ENCODE measurements around the gene ITGBL1. TPM values are rescaled to one million over a fixed set of nuclear protein-coding genes. Genes with fewer than 3 reads are reported as not detected.

The ITGBL1 gene, protein sequence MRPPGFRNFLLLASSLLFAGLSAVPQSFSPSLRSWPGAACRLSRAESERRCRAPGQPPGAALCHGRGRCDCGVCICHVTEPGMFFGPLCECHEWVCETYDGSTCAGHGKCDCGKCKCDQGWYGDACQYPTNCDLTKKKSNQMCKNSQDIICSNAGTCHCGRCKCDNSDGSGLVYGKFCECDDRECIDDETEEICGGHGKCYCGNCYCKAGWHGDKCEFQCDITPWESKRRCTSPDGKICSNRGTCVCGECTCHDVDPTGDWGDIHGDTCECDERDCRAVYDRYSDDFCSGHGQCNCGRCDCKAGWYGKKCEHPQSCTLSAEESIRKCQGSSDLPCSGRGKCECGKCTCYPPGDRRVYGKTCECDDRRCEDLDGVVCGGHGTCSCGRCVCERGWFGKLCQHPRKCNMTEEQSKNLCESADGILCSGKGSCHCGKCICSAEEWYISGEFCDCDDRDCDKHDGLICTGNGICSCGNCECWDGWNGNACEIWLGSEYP
- 1 to 10 TPM in 2 of 3 donors, under 1 TPM in 1; 0.06 to 2.3 (median 1.1) TPM for total RNA-seq
- long read RNA-seq, donor 1, partial matches to known transcripts, result 0 of 2 reads
- long read RNA-seq, donor 1, other reads (novel, unspliced or antisense), result 1 of 2 reads
- long read RNA-seq, donor 2, result 0 reads

DNA sequence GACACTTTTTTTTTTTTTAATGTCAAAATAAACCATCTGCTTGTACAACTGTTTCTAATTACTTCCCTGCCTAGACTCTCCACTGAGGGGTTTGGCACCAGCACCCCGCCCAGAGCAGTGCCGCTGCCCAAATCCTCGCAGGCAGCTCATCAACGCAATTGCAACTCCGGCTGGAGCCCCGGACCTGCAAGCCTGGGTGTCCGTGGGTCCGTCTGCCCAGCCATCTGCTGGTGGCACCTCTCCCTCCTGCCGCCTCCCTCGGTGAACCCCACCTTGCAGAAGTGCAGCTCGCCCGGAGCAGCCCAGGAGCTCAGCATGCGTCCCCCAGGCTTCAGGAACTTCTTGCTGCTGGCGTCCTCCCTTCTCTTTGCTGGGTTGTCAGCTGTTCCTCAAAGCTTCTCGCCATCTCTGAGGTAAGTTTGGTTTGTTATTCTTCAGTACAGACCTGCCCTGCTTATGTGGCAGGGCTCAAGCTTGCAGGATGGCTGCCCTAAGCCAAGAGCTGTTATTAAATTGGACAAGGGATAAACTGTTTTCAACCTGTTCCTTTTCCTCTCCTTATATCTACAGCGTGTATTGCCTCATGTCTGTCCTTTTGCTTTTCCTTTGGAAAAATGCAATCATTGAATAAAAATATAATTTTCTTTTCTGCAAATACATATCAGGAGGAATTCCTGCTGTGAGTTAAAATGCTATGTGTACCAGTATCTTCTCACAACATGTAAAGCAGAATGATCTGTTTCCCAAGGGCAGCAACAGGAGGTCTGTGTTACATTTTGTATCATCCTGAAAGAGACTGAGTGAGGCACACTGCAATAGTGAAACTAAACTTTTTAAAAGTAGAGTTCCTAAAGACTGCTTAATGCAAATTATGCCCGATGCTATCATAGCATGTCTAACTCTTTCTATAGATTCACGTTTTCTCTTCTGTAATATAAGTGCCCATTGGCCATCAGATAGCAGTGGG lies at the start of gene ITGBL1:
Gene ITGBL1 (plus strand): TSS at position 157 of the 967 bp plus-strand sequence. CDS start 159 bp downstream, at position 316.
- TF ChIP-seq, protein P1, sequence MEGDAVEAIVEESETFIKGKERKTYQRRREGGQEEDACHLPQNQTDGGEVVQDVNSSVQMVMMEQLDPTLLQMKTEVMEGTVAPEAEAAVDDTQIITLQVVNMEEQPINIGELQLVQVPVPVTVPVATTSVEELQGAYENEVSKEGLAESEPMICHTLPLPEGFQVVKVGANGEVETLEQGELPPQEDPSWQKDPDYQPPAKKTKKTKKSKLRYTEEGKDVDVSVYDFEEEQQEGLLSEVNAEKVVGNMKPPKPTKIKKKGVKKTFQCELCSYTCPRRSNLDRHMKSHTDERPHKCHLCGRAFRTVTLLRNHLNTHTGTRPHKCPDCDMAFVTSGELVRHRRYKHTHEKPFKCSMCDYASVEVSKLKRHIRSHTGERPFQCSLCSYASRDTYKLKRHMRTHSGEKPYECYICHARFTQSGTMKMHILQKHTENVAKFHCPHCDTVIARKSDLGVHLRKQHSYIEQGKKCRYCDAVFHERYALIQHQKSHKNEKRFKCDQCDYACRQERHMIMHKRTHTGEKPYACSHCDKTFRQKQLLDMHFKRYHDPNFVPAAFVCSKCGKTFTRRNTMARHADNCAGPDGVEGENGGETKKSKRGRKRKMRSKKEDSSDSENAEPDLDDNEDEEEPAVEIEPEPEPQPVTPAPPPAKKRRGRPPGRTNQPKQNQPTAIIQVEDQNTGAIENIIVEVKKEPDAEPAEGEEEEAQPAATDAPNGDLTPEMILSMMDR (IDR thresholded peaks at IDR 0.05), result no peak
- ATAC-seq (no peak), DNase-seq (peak in 1 of 3 donors; percentile 52)
- Histone ChIP-seq H3K9me3 (no peaks in the 10 kb centered on the region), H3K36me3 (ENCODE audit: low read depth) (no peaks in the 10 kb centered on the region), H3K4me1 (ENCODE audit: low read depth) (no peaks in the 10 kb centered on the region), H3K4me3 (no peak within 1 kb of the TSS)
- intact Hi-C loops (cut with DNase I, micrococcal nuclease), result no loop called here

DNA sequence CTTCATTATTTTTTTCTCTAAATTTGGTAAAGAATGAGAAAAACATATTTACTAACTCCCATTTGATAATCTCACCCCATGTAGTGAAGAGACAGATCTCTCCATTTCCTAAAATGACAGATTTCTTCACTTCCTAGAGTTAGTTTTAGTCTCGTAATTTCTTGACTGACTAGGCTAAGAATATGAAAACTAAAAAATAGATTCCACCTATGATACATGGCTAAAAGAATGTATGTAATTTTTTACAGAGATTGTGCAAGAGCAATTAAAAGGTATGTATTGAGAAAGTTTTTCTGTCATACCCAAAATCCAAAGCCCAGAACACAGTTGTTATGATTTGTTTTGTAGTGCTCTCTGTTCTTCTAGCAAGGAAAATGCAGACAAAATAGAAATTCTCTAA lies 45.7 kb upstream of the ITGBL1 start:
- Histone ChIP-seq H3K4me1 (ENCODE audit: low read depth) (no peaks in the 10 kb centered on the region), H3K36me3 (ENCODE audit: low read depth) (no peaks in the 10 kb centered on the region), H3K9me3 (no peaks in the 10 kb centered on the region), H3K4me3 (no peak overlapping the region)
- ATAC-seq, result no peak
- intact Hi-C loops (cut with DNase I, micrococcal nuclease), result no loop called here
- no peak for DNase-seq
- TF ChIP-seq, protein P1 (IDR thresholded peaks at IDR 0.05), result no peak

DNA sequence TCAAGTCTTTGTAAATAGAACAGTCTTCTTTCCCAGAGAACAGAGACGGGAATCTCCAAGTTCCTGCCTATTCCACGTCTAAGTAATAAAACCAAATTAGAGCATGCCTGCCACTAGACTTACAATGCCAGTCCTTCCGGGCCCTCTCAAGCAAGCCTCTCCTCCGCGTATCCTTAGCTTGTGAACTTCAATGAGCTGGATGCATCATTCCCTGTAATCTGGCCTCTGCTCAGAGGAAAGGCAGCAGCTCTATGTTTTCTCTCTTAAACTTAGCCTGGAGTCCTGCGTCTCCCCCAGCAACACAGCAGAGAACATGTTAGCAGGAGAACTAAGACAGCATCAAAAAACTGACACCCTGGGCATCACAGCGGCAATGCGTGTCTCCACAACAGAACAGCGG lies 44.3 kb upstream of the ITGBL1 start:
- no peaks in the 10 kb centered on the region for H3K4me1 ChIP-seq (ENCODE audit: low read depth)

DNA sequence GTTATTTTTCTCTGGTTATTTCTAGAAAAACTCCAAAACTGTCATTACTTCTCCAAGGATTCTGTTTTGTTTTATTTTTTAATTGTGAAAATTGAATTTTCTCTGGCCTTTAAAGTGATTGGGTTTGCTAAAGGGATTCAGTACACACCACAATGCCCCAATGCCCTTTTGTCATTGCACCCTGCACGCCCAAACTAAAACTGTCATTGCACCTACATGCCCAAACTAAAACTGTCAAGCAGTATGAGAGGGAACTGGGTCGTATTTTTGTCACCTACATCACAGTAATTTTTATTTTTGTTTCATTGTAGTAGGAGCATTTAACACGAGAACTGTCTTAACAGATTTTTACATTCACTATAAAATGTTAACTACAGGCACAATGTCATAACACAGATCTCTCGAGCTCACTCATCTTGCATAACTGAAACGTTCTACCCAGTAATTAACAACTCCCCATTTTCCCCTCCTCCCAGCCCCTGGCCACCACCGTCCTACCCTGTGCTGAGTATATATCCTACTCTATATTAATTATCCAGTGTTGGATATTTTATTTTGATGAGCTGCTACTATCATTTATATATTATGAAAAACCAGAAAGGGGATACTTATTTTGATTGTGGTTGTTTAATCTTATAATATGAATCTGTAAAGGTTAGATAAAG lies 43.4 kb upstream of the ITGBL1 start:
- Histone ChIP-seq H3K9me3 (no peaks in the 10 kb centered on the region), H3K4me1 (ENCODE audit: low read depth) (no peaks in the 10 kb centered on the region), H3K4me3 (no peak overlapping the region), H3K36me3 (ENCODE audit: low read depth) (no peaks in the 10 kb centered on the region)
- ATAC-seq (no peak), DNase-seq (no peak)
- TF ChIP-seq, protein P1 (IDR thresholded peaks at IDR 0.05), result no peak
- intact Hi-C loops (cut with DNase I, micrococcal nuclease), result no loop called here

More for the DNA sequence above, 44.3 kb upstream of the ITGBL1 start:
- H3K36me3 ChIP-seq (ENCODE audit: low read depth), result no peaks in the 10 kb centered on the region
- TF ChIP-seq, protein P1 (IDR thresholded peaks at IDR 0.05), result no peak
- intact Hi-C loops (cut with DNase I, micrococcal nuclease), result no loop called here
- H3K9me3 ChIP-seq, result no peaks in the 10 kb centered on the region
- ATAC-seq (no peak), DNase-seq (no peak)
- H3K4me3 ChIP-seq, result no peak overlapping the region

DNA sequence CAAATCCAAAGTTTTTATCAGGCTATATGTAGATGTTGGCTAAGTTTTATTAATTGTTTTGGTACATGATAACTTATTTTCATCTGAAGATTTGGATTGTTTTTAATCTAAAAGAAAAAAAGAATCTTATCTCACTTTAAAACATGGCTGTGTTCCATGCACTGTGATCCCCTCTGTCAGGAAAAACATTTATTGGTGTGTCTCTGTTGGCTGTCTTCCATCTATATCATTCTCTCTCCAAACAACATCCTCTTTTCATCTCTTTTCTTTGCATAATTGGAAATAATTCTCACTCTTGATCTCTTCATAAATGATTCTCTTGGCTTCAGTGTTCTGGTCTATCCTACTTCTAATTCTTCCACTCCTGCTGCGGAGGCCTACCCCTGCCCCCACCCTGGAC lies 40.4 kb upstream of the ITGBL1 start:
- ATAC-seq (no peak), DNase-seq (no peak)
- no peaks in the 10 kb centered on the region for H3K9me3 ChIP-seq
- no peaks in the 10 kb centered on the region for H3K36me3 ChIP-seq (ENCODE audit: low read depth)
- H3K4me3 ChIP-seq, result no peak overlapping the region
- intact Hi-C loops (cut with DNase I, micrococcal nuclease), result no loop called here
- TF ChIP-seq, protein P1 (IDR thresholded peaks at IDR 0.05), result no peak
- H3K4me1 ChIP-seq (ENCODE audit: low read depth), result no peaks in the 10 kb centered on the region
